ENCODE measurements around the gene PRR7. TPM values are rescaled to one million over a fixed set of nuclear protein-coding genes. Genes with fewer than 3 reads are reported as not detected.

PRR7 gene
- total and polyA plus RNA-seq, 2 of the 13 experiments (the other 11 are each of a cell fraction or from before 2014, with no cell fraction given), result 4.8 to 5.0 TPM

GRCh38 chr5:177497292-177498012 lies 50.8 kb downstream of the PRR7 start, which contains the start of gene PDLIM7 (continued):
- TF ChIP-seq, protein P1, sequence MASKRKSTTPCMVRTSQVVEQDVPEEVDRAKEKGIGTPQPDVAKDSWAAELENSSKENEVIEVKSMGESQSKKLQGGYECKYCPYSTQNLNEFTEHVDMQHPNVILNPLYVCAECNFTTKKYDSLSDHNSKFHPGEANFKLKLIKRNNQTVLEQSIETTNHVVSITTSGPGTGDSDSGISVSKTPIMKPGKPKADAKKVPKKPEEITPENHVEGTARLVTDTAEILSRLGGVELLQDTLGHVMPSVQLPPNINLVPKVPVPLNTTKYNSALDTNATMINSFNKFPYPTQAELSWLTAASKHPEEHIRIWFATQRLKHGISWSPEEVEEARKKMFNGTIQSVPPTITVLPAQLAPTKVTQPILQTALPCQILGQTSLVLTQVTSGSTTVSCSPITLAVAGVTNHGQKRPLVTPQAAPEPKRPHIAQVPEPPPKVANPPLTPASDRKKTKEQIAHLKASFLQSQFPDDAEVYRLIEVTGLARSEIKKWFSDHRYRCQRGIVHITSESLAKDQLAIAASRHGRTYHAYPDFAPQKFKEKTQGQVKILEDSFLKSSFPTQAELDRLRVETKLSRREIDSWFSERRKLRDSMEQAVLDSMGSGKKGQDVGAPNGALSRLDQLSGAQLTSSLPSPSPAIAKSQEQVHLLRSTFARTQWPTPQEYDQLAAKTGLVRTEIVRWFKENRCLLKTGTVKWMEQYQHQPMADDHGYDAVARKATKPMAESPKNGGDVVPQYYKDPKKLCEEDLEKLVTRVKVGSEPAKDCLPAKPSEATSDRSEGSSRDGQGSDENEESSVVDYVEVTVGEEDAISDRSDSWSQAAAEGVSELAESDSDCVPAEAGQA (IDR thresholded peaks at IDR 0.05; ENCODE audit: low read depth), result no peak
- TF ChIP-seq, protein P1 (CRISPR knock-in tag; IDR thresholded peaks at IDR 0.05; ENCODE audit: borderline replicate concordance), result no peak
- TF ChIP-seq HNF4A (CRISPR knock-in tag; IDR thresholded peaks at IDR 0.05) (no peak), LRRFIP1 (CRISPR knock-in tag; conservative IDR thresholded peaks at IDR 0.05) (no peak), ZNF354B (CRISPR knock-in tag; IDR thresholded peaks at IDR 0.05) (no peak), ZBTB3 (CRISPR knock-in tag; IDR thresholded peaks at IDR 0.05; ENCODE audit: borderline replicate concordance, low read depth) (no peak), NFE2L1 (CRISPR knock-in tag; IDR thresholded peaks at IDR 0.05; ENCODE audit: borderline replicate concordance) (no peak), ZNF724P (CRISPR knock-in tag; IDR thresholded peaks at IDR 0.05; ENCODE audit: borderline replicate concordance) (0 out of 2 replicates have a peak, but pooled peaks have one; percentile 31), TCF7 (IDR thresholded peaks at IDR 0.05; ENCODE audit: low read depth) (no peak), TRAFD1 (CRISPR knock-in tag; IDR thresholded peaks at IDR 0.05; ENCODE audit: borderline replicate concordance) (no peak), THAP9 (CRISPR knock-in tag; IDR thresholded peaks at IDR 0.05; ENCODE audit: borderline replicate concordance) (peak; percentile 83; the same call in 1 of the 2 replicates), NCOA2 (CRISPR knock-in tag; IDR thresholded peaks at IDR 0.05) (0 out of 2 replicates have a peak, but pooled peaks have one; percentile 19), SUZ12 (IDR thresholded peaks at IDR 0.05; ENCODE audit: low read depth, low read length) (no peak)
- TF ChIP-seq, protein P2, sequence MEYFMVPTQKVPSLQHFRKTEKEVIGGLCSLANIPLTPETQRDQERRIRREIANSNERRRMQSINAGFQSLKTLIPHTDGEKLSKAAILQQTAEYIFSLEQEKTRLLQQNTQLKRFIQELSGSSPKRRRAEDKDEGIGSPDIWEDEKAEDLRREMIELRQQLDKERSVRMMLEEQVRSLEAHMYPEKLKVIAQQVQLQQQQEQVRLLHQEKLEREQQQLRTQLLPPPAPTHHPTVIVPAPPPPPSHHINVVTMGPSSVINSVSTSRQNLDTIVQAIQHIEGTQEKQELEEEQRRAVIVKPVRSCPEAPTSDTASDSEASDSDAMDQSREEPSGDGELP (IDR thresholded peaks at IDR 0.05; ENCODE audit: borderline replicate concordance, low read depth), result no peak

All from HepG2 (cell line).